Adrenal gland (tissue), 12 donors: ENCODE measurements around the gene TESK1. TPM values are rescaled to one million over a fixed set of nuclear protein-coding genes. Genes with fewer than 3 reads are reported as not detected.
A peak's percentile ranks its signal among the peaks of the same experiment; 100 is the strongest.
"Not testable (repeated sequence)": the region's sequence is repeated elsewhere in the genome, so short reads cannot be mapped to it uniquely, and the experiment has no call there.

Experiments used
- DNase-seq, 7 donors: peaks; one replicate each; pipeline ENCODE4 v3.0.0-alpha.2; 2019 to 2020
- H3K27ac ChIP-seq, 5 donors: fragments of 200-600 bp; sonication (generic) in 4 of 5; 1 replicate in 3 of 5; 2 replicates in 2 of 5; pipeline versions ENCODE4 v1.5.1 to v1.8.0; 2016 to 2020; ENCODE audit warnings: mild to moderate bottlenecking in 1 of 5
- H3K27me3 ChIP-seq: fragments of 200-600 bp; 2 replicates; pipeline ENCODE4 v1.8.0; 2021
- H3K36me3 ChIP-seq, 2 donors: fragments of 200-600 bp; replicated peaks in 1 of 2; 1 replicate in 1 of 2; 2 replicates in 1 of 2; pipeline versions ENCODE4 v1.5.1 to v1.8.0; 2018 to 2022
- H3K4me1 ChIP-seq, 2 donors: fragments of 200-600 bp; replicated peaks in 1 of 2; 1 replicate in 1 of 2; 2 replicates in 1 of 2; pipeline versions ENCODE4 v1.5.1 to v1.8.0; 2018 to 2021
- H3K4me3 ChIP-seq, 4 donors: fragments of 200-600 bp; sonication (generic) in 3 of 4; one replicate each; pipeline ENCODE4 v1.5.1; 2016 to 2018
- H3K9me3 ChIP-seq, 3 donors: fragments of 200-600 bp; sonication (generic) in 1 of 3; replicated peaks in 1 of 3; 1 replicate in 2 of 3; 2 replicates in 1 of 3; pipeline versions ENCODE4 v1.5.1 to v1.8.0; 2016 to 2021
- CTCF ChIP-seq, 6 experiments: fragments of 450-650 bp in 4 of 6; fragments of 200-600 bp in 2 of 6; sonication (generic) in 1 of 6; IDR thresholded peaks; 1 replicate in 5 of 6; 2 replicates in 1 of 6; pipeline versions ENCODE4 v1.5.1 to v1.8.0; 2016 to 2021; ENCODE audit warnings: antibody characterized with exemption in 6 of 6, mild to moderate bottlenecking in 2 of 6, moderate library complexity in 1 of 6
- POLR2A ChIP-seq, 2 donors: fragments of 450-650 bp; IDR thresholded peaks; one replicate each; pipeline ENCODE4 v1.6.1; 2017; ENCODE audit warnings: antibody characterized with exemption in 2 of 2, mild to moderate bottlenecking in 2 of 2, moderate library complexity in 1 of 2
- WGBS, 4 donors: extraction: QIAGEN DNeasy Blood & Tissue Kit in 2 of 4; methylation state at CpG; one replicate each; pipeline versions ENCODE4 v1.1.5 to v1.1.7; 2013 to 2017; 5-methylcytosine and 5-hydroxymethylcytosine counted together
- intact Hi-C, 2 donors: fragments of 100-400 bp; cut with DNase I; formaldehyde crosslinking; loops; one replicate each; pipeline versions ENCODE4 v1.14.1 to v1.15.0; 2022 to 2023
- polyA plus RNA-seq, 3 donors: library from polyadenylated mRNA; stranded (reverse); fragments of 200-250 nt in 2 of 3; fragments of 350-450 nt in 1 of 3; fragmentation: Illumina TruSeq in 1 of 3; extraction: RNeasy Lipid Tissue Mini Kit (QIAGEN cat#74804) in 1 of 3; gene quantifications; one replicate each; pipeline ENCODE4 v1.2.3, GENCODE V29; 2013 to 2014
- total RNA-seq, 9 donors: library from RNA; depleted of rRNA in 4 of 9; stranded (reverse); fragments of >200 nt in 4 of 9; fragments of 120-200 nt in 1 of 9; fragmentation: NEBNext Ultra II Directional in 1 of 9; extraction: Animal tissue kit (Norgen Biotek cat#: 25700) in 1 of 9; gene quantifications; one replicate each; pipeline versions ENCODE4 v1.1.0 to v1.2.4, GENCODE V29; 2013 to 2023
- donor health status: healthy with polysubstance abuse.
- donor health status: Bipolar disorder and iron deficiency.
- donor health status: DM: yes; HTN: yes; CAD: no.
- donor health status: DM: no; HTN: no; CAD: no.
- donor health status: DM: no; HTN: no; CAD: no.
- donor health status: DM: yes; HTN: yes; CAD: no.

Gene TESK1
- total and polyA plus RNA-seq, 12 donors: 25.9 to 189 (median 65.5) TPM

DNA sequence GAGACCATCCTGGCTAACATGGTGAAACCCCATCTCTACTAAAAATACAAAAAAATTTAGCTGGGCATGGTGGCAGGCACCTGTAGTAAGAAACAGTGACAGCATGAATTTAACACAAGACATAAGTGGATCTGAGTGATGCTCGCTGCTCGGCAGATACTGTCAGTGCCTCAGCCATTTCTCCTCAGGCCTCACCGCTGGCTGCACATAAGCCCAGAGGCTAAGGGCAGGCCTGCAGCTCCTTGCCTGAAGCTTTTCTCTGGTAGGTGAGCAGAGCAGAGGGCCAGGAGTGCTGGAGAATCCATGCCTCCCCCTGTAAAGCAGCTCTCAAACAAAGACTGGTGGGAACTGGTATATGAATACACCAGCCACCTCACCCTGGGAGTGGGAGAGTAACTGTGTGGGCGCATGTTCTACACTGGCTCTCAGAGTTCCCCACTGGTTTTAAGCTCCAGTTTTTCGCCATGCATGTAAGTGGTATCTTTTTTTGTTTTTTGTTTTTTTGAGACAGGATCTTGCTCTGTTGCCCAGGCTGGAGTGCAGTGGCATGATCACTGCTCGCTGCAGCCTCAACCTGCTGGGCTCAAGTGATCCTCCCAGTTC lies 23.4 kb downstream of the TESK1 start:
- Histone ChIP-seq H3K4me3 (no peak overlapping the region), H3K9me3 (no peaks in the 10 kb centered on the region), H3K27me3 (no peaks in the 10 kb centered on the region), H3K27ac (no peak overlapping the region), H3K36me3 (no peaks in the 10 kb centered on the region), H3K4me1 (no peaks in the 10 kb centered on the region)
- TF ChIP-seq CTCF (IDR thresholded peaks at IDR 0.05): no peak
- no peak for TF ChIP-seq POLR2A (IDR thresholded peaks at IDR 0.05)
- 82 to 97% (median 94%) methylated on average over 6 of the region's 6 CpGs for WGBS, 4 donors
- no peak for DNase-seq
- intact Hi-C loops: no loop called here

GRCh38 chr9:35629597-35629996 lies 24.5 kb downstream of the TESK1 start:
- no peak for TF ChIP-seq CTCF (IDR thresholded peaks at IDR 0.05)
- no peak for TF ChIP-seq POLR2A (IDR thresholded peaks at IDR 0.05)
- H3K27ac ChIP-seq: no peak overlapping the region
- no peaks in the 10 kb centered on the region for H3K9me3 ChIP-seq
- intact Hi-C loops: no loop called here
- H3K36me3 ChIP-seq: no peaks in the 10 kb centered on the region
- DNase-seq: no peak
- no peaks in the 10 kb centered on the region for H3K27me3 ChIP-seq
- 85 to 92% (median 88%) methylated on average over 5 of the region's 5 CpGs for WGBS, 4 donors
- H3K4me1 ChIP-seq: no peaks in the 10 kb centered on the region
- no peak overlapping the region for H3K4me3 ChIP-seq

DNA sequence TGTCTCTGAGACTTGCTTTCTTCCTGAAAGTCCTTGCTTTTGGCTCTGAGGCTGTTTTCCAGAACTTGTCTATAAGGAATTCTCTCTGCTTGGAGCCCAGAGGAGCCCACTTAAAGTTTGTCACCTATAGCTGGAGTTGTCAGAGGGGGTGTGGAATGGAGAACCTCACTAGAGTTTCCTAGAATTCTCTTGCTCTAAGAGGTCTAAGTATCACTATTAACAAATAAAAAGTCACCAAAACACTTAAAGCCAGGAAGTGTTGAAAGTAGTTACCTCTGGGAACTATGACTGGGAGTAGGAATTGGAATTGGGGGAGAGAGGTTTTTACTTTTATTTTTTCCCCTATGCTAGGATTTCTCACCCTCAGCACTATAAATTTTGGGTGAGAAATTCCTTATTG lies 30.7 kb downstream of the TESK1 start:
- Histone ChIP-seq H3K27ac (peak overlapping the region; percentile 23 to 83 (median 73)), H3K27me3 (no peaks in the 10 kb centered on the region), H3K4me3 (no peak overlapping the region), H3K4me1 (peaks cover 8 to 35% of the 10 kb centered on the region in 2 donors), H3K9me3 (no peaks in the 10 kb centered on the region), H3K36me3 (no peaks in the 10 kb centered on the region)
- TF ChIP-seq POLR2A (IDR thresholded peaks at IDR 0.05) (no peak), CTCF (IDR thresholded peaks at IDR 0.05) (no peak)
- intact Hi-C loops: no loop called here
- no peak for DNase-seq

DNA sequence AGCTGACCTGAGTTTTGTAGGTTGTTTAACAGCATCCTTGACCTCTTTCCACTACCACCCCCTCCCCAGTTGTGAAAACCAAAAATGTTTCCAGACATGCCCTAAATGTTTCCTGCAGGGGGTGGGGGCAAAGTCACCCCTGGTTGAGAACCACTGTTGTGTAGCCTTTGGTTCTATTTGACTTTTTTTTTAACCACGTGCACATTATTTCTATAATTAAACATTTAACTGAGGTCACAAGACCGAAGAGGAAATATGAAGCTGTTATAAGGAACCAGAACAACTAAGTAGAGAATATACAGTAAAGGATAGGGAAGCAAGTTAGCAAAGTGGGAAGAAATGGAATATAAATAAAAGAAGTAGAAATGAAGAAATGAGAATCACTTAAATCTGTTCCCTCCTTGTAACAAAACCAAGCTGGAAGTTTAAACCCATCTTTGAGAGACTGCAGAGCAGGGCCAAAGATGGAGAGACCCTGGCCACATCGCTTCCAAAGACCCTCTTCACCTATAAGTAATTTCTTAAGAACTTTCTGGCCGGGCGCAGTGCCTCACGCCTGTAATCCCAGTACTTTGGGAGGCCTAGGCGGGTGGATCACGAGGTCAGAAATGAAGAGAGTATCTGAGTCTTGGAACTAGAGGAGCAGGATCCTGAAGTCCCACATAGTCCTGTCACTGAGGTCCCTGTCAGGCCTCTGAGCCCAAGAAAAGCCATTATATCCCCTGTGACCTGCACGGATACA lies 31.2 kb downstream of the TESK1 start:
- 72 to 75% (median 73%) methylated on average over 9 of the region's 9 CpGs for WGBS, 4 donors
- H3K9me3 ChIP-seq: no peaks in the 10 kb centered on the region
- intact Hi-C loops: no loop called here
- TF ChIP-seq CTCF (IDR thresholded peaks at IDR 0.05): no peak
- DNase-seq: peak in 1 of 7 donors; percentile 48
- H3K4me3 ChIP-seq: no peak overlapping the region
- H3K4me1 ChIP-seq: peaks cover 8 to 35% of the 10 kb centered on the region in 2 donors
- no peaks in the 10 kb centered on the region for H3K36me3 ChIP-seq
- H3K27ac ChIP-seq: peak overlapping the region in 4 of 5 donors; percentile 63 to 83 (median 76)
- no peaks in the 10 kb centered on the region for H3K27me3 ChIP-seq

DNA sequence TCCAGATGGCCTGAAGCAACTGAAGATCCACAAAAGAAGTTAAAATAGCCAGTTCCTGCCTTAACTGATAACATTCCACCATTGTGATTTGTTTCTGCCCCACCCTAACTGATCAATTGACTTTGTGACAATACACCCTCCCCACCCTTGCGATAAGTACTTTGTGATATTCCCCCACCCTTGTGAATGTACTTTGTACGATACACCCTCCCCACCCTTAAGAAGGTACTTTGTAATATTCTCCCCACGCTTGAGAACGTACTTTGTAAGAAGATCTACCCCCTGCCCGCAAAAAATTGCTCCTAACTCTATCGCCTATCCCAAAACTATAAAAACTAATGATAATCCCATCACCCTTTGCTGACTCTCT lies 31.8 kb downstream of the TESK1 start:
- H3K27ac ChIP-seq: peak overlapping the region in 3 of 5 donors; percentile 9 to 83 (median 78)
- H3K4me3 ChIP-seq, H3K27me3 ChIP-seq, DNase-seq, H3K9me3 ChIP-seq, intact Hi-C loops, H3K36me3 ChIP-seq: not testable (repeated sequence)
- WGBS, 4 donors: 96 to 99% (median 97%) methylated on average over 6 of the region's 6 CpGs
- H3K4me1 ChIP-seq: peaks cover 8 to 35% of the 10 kb centered on the region in 2 donors

- H3K27me3 ChIP-seq, H3K4me3 ChIP-seq, H3K9me3 ChIP-seq, H3K27ac ChIP-seq, H3K36me3 ChIP-seq, intact Hi-C loops: not testable (repeated sequence)
- peaks cover 8 to 35% of the 10 kb centered on the region in 2 donors for H3K4me1 ChIP-seq
- 92 to 97% (median 95%) methylated on average over 9 of the region's 9 CpGs for WGBS, 4 donors
- DNase-seq: peak in 1 of 7 donors; percentile 43
Observed at GRCh38 chr9:35637427-35637955, 32.4 kb downstream of the TESK1 start.

DNA sequence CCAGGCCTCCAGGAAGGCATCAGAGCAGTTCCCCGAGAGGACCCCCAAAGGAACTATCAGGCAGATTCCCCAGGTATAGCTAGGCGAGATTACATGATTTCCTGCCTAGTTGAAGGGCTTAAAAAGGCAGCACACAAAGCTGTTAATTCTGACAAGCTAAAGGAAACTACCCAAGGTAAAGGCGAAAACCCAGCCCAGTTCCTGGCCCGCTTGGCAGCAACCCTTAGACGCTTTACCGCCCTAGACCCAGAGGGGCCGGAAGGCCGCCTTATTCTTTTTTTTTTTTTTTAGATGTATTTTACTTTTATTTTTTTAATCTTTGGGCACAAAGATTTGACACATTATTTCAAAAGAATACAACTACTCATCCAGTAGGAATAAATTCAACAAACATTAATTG lies 33.7 kb downstream of the TESK1 start:
- 52 to 76% (median 69%) methylated on average over 6 to 7 of the region's 8 CpGs for WGBS, 4 donors
- H3K4me3 ChIP-seq, H3K27me3 ChIP-seq, H3K27ac ChIP-seq, H3K36me3 ChIP-seq, intact Hi-C loops, H3K9me3 ChIP-seq, DNase-seq: not testable (repeated sequence)
- H3K4me1 ChIP-seq: peaks cover 8 to 35% of the 10 kb centered on the region in 2 donors
